ENCODE measurements around the gene KRT5. TPM values are rescaled to one million over a fixed set of nuclear protein-coding genes. Genes with fewer than 3 reads are reported as not detected.
A peak's percentile ranks its signal among the peaks of the same experiment; 100 is the strongest.

Gene KRT5
- total RNA-seq, 1 donor from 2014 or later = 0.51 TPM

- H3K36me3 Mint-ChIP-seq = no peaks in the 10 kb centered on the region
- H3K4me3 Mint-ChIP-seq = no peak overlapping the region
- H3K4me1 Mint-ChIP-seq = peaks cover 14% of the 10 kb centered on the region
- TF ChIP-seq CTCF (IDR thresholded peaks at IDR 0.05; ENCODE audit: unreplicated experiment) = no peak
- H3K27ac Mint-ChIP-seq = no peak overlapping the region
- peaks cover 3% of the 10 kb centered on the region for H3K27me3 Mint-ChIP-seq (ENCODE audit: low read depth)
- H3K9me3 Mint-ChIP-seq = no peaks in the 10 kb centered on the region
- peak in 1 of 2 experiments; percentile 24 for DNase-seq (ENCODE audit: low spot score in 2 of 2, unreplicated experiment in 2 of 2)
These were observed 8.5 kb upstream of the KRT5 start for GRCh38 chr12:52528641-52529143.

GRCh38 chr12:52527121-52527800 lies 7.1 kb upstream of the KRT5 start:
- TF ChIP-seq CTCF (IDR thresholded peaks at IDR 0.05; ENCODE audit: unreplicated experiment) = no peak
- peak in 1 of 2 experiments; percentile 24 for DNase-seq (ENCODE audit: low spot score in 2 of 2, unreplicated experiment in 2 of 2)
- Mint-ChIP-seq H3K27ac (no peak overlapping the region), H3K27me3 (ENCODE audit: low read depth) (peaks cover 3% of the 10 kb centered on the region), H3K4me1 (peaks cover 22% of the 10 kb centered on the region), H3K9me3 (no peaks in the 10 kb centered on the region), H3K36me3 (no peaks in the 10 kb centered on the region), H3K4me3 (no peak overlapping the region)

- Mint-ChIP-seq H3K27ac (no peak overlapping the region), H3K4me3 (no peak overlapping the region), H3K27me3 (ENCODE audit: low read depth) (peaks cover 3% of the 10 kb centered on the region), H3K36me3 (no peaks in the 10 kb centered on the region), H3K9me3 (no peaks in the 10 kb centered on the region), H3K4me1 (peaks cover 30% of the 10 kb centered on the region)
- peak in 1 of 2 experiments; percentile 25 for DNase-seq (ENCODE audit: low spot score in 2 of 2, unreplicated experiment in 2 of 2)
- TF ChIP-seq CTCF (IDR thresholded peaks at IDR 0.05; ENCODE audit: unreplicated experiment) = no peak
These were observed 6.3 kb upstream of the KRT5 start for GRCh38 chr12:52526511-52526951.

- Mint-ChIP-seq H3K4me3 (no peak overlapping the region), H3K9me3 (no peaks in the 10 kb centered on the region), H3K27me3 (ENCODE audit: low read depth) (peaks cover 3% of the 10 kb centered on the region), H3K4me1 (peaks cover 32% of the 10 kb centered on the region), H3K36me3 (no peaks in the 10 kb centered on the region), H3K27ac (no peak overlapping the region)
- TF ChIP-seq CTCF (IDR thresholded peaks at IDR 0.05; ENCODE audit: unreplicated experiment) = no peak
- peak in 1 of 2 experiments; percentile 34 for DNase-seq (ENCODE audit: low spot score in 2 of 2, unreplicated experiment in 2 of 2)
These were observed 5.7 kb upstream of the KRT5 start for GRCh38 chr12:52525661-52526499.

- no peak for TF ChIP-seq CTCF (IDR thresholded peaks at IDR 0.05; ENCODE audit: unreplicated experiment)
- no peaks in the 10 kb centered on the region for H3K36me3 Mint-ChIP-seq
- peak overlapping the region; percentile 66 for H3K27ac Mint-ChIP-seq
- no peaks in the 10 kb centered on the region for H3K9me3 Mint-ChIP-seq
- peak in 1 of 2 experiments; percentile 34 for DNase-seq (ENCODE audit: low spot score in 2 of 2, unreplicated experiment in 2 of 2)
- H3K4me3 Mint-ChIP-seq = no peak overlapping the region
- H3K27me3 Mint-ChIP-seq (ENCODE audit: low read depth) = peaks cover 7% of the 10 kb centered on the region
- H3K4me1 Mint-ChIP-seq = peaks cover 32% of the 10 kb centered on the region
These were observed 4.9 kb upstream of the KRT5 start for GRCh38 chr12:52524898-52525591.

Measured in mesothelial cell of epicardium (in vitro differentiated cells).